ENCODE measurements around the gene ARHGAP26. TPM values are rescaled to one million over a fixed set of nuclear protein-coding genes. Genes with fewer than 3 reads are reported as not detected.

Gene ARHGAP26
- polyA plus RNA-seq, 1 donor (not counting 4 experiments of a cell fraction or from before 2014, with no cell fraction given) = 3.9 TPM

DNA sequence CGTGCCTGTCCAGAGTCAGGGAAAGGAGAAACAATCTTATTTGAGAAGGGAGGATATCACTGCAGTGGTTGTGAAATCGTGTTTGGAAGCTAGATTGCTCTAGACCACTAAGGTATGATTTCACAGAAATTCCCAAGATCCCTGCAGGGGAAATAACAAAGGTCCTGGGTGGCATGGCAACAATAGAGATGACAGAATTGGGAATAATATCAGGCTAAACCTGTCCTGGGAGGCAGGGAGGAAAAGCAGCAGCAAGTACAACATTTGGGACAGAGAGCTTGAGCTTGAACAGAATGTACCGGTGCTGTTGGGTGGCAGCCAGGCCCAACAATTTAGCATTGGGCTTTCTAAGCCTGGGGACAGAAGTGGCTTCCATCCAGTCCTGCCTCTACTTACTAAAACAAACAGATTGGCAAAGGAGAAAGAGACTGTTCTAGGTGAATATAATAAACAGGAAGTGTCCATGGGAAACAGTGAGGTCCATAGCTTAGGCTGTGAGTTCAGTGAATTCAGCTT is 17.0 kb upstream of the ARHGAP26 start:
- DNase-seq (ENCODE audit: low read depth, low spot score) (no peak), FAIRE-seq (peak; percentile 44)
- Histone ChIP-seq H4K20me1 (ENCODE audit: control insufficient read depth, extremely low read depth, insufficient read depth, low read length) (no peaks in the 10 kb centered on the region), H3K4me3 (ENCODE audit: control insufficient read depth in 2 of 3, extremely low read depth in 1 of 3, insufficient read depth in 2 of 3, low read depth in 1 of 3, low read length in 3 of 3) (no peak overlapping the region), H3K27ac (ENCODE audit: control insufficient read depth, insufficient read depth, low read length) (no peak overlapping the region), H3K4me1 (ENCODE audit: control insufficient read depth, extremely low read depth, insufficient read depth, low read length) (peaks cover 19% of the 10 kb centered on the region), H3K9me1 (ENCODE audit: control insufficient read depth, extremely low read depth, insufficient read depth, low read length) (no peaks in the 10 kb centered on the region), H3K4me2 (ENCODE audit: control insufficient read depth, extremely low read depth, insufficient read depth, low read depth, low read length) (peak overlapping the region; percentile 38), H3K36me3 (ENCODE audit: control insufficient read depth in 2 of 2, extremely low read depth in 1 of 2, insufficient read depth in 2 of 2, low read length in 2 of 2) (no peaks in the 10 kb centered on the region), H3K79me2 (ENCODE audit: control insufficient read depth, insufficient read depth, low read length) (no peaks in the 10 kb centered on the region), H2AFZ (ENCODE audit: control insufficient read depth, low read length) (peak overlapping the region; percentile 67), H3K9me3 (ENCODE audit: control insufficient read depth, low read depth, low read length) (no peaks in the 10 kb centered on the region), H3K27me3 (ENCODE audit: control insufficient read depth, extremely low read depth, insufficient read depth, low read length) (no peaks in the 10 kb centered on the region), H3K9ac (ENCODE audit: control insufficient read depth, extremely low read depth, insufficient read depth, low read length) (no peak overlapping the region)
- dilution Hi-C loops (cut with MboI; ENCODE audit: extremely low pct_ligation_motif_present, low sequenced_read_pairs) = no loop called here
- TF ChIP-seq EZH2 (IDR thresholded peaks at IDR 0.05; ENCODE audit: low read length) = no peak
- TF ChIP-seq, protein P1, sequence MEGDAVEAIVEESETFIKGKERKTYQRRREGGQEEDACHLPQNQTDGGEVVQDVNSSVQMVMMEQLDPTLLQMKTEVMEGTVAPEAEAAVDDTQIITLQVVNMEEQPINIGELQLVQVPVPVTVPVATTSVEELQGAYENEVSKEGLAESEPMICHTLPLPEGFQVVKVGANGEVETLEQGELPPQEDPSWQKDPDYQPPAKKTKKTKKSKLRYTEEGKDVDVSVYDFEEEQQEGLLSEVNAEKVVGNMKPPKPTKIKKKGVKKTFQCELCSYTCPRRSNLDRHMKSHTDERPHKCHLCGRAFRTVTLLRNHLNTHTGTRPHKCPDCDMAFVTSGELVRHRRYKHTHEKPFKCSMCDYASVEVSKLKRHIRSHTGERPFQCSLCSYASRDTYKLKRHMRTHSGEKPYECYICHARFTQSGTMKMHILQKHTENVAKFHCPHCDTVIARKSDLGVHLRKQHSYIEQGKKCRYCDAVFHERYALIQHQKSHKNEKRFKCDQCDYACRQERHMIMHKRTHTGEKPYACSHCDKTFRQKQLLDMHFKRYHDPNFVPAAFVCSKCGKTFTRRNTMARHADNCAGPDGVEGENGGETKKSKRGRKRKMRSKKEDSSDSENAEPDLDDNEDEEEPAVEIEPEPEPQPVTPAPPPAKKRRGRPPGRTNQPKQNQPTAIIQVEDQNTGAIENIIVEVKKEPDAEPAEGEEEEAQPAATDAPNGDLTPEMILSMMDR (optimal IDR thresholded peaks at IDR 0.05 in 1 of 3, IDR thresholded peaks at IDR 0.05 in 1 of 3, conservative IDR thresholded peaks at IDR 0.05 in 1 of 3; ENCODE audit: extremely low read depth in 1 of 3, insufficient read depth in 2 of 3, low read length in 3 of 3) = no peak

DNA sequence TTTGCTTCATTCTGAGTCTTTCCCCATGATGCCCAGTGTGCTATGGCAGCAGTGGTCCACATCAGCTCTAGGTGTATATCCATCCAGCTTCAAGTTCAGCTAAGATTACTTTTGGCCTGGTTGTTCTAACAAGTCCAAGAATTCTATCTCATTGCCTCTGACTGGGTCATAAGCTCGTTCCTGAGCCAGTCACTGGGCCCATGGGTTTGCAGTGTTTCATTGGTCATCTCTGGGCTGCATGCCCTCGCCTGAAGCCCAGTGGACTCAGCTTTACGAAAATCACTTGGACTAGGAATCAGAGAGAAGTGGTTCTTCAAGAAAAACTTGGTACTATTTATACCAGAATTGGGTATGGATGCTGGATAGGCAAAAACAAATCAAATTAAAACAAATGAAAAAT is 16.1 kb upstream of the ARHGAP26 start:
- no peak overlapping the region for H2AFZ ChIP-seq (ENCODE audit: control insufficient read depth, low read length)
- H3K79me2 ChIP-seq (ENCODE audit: control insufficient read depth, insufficient read depth, low read length) = no peaks in the 10 kb centered on the region
- no peaks in the 10 kb centered on the region for H3K9me3 ChIP-seq (ENCODE audit: control insufficient read depth, low read depth, low read length)
- no peak overlapping the region for H3K27ac ChIP-seq (ENCODE audit: control insufficient read depth, insufficient read depth, low read length)
- no peak overlapping the region for H3K4me2 ChIP-seq (ENCODE audit: control insufficient read depth, extremely low read depth, insufficient read depth, low read depth, low read length)
- H4K20me1 ChIP-seq (ENCODE audit: control insufficient read depth, extremely low read depth, insufficient read depth, low read length) = no peaks in the 10 kb centered on the region
- H3K36me3 ChIP-seq (ENCODE audit: control insufficient read depth in 2 of 2, extremely low read depth in 1 of 2, insufficient read depth in 2 of 2, low read length in 2 of 2) = no peaks in the 10 kb centered on the region
- dilution Hi-C loops (cut with MboI; ENCODE audit: extremely low pct_ligation_motif_present, low sequenced_read_pairs) = no loop called here
- no peaks in the 10 kb centered on the region for H3K27me3 ChIP-seq (ENCODE audit: control insufficient read depth, extremely low read depth, insufficient read depth, low read length)
- H3K9me1 ChIP-seq (ENCODE audit: control insufficient read depth, extremely low read depth, insufficient read depth, low read length) = no peaks in the 10 kb centered on the region
- no peak overlapping the region for H3K9ac ChIP-seq (ENCODE audit: control insufficient read depth, extremely low read depth, insufficient read depth, low read length)
- peaks cover 13% of the 10 kb centered on the region for H3K4me1 ChIP-seq (ENCODE audit: control insufficient read depth, extremely low read depth, insufficient read depth, low read length)
- FAIRE-seq (no peak), DNase-seq (ENCODE audit: low read depth, low spot score) (no peak)
- no peak overlapping the region for H3K4me3 ChIP-seq (ENCODE audit: control insufficient read depth in 2 of 3, extremely low read depth in 1 of 3, insufficient read depth in 2 of 3, low read depth in 1 of 3, low read length in 3 of 3)
- TF ChIP-seq, protein P1 (optimal IDR thresholded peaks at IDR 0.05 in 1 of 3, IDR thresholded peaks at IDR 0.05 in 1 of 3, conservative IDR thresholded peaks at IDR 0.05 in 1 of 3; ENCODE audit: extremely low read depth in 1 of 3, insufficient read depth in 2 of 3, low read length in 3 of 3) = no peak
- no peak for TF ChIP-seq EZH2 (IDR thresholded peaks at IDR 0.05; ENCODE audit: low read length)

Measured in keratinocyte (primary cell).